ENCODE measurements around the gene MYH10.

DNA sequence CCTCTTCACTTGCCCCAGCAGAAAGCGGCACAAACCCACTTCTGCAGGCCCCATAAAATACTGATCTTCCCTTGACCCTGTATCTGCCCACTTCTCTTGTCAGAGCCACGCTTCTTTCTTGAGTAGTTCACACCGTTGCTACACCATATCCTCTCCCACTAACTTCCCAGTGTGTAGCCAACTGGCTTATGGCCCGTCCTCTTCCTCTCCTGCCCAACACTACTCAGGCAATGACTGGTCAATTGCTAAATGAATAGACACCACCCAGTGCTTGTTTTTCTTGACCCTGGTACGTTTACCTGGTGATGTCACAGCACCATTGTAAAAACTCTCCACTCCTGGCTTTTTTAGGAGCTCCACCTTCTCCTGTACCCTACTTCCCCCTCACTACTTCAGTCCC, 107.9 kb downstream of the MYH10 start:
- TF ChIP-seq, protein P1, sequence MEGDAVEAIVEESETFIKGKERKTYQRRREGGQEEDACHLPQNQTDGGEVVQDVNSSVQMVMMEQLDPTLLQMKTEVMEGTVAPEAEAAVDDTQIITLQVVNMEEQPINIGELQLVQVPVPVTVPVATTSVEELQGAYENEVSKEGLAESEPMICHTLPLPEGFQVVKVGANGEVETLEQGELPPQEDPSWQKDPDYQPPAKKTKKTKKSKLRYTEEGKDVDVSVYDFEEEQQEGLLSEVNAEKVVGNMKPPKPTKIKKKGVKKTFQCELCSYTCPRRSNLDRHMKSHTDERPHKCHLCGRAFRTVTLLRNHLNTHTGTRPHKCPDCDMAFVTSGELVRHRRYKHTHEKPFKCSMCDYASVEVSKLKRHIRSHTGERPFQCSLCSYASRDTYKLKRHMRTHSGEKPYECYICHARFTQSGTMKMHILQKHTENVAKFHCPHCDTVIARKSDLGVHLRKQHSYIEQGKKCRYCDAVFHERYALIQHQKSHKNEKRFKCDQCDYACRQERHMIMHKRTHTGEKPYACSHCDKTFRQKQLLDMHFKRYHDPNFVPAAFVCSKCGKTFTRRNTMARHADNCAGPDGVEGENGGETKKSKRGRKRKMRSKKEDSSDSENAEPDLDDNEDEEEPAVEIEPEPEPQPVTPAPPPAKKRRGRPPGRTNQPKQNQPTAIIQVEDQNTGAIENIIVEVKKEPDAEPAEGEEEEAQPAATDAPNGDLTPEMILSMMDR (IDR thresholded peaks at IDR 0.05; ENCODE audit: low read length) = no peak
- no peak for TF ChIP-seq EZH2phosphoT487 (IDR thresholded peaks at IDR 0.05; ENCODE audit: low read length)

Data from MM.1S (cell line).